ENCODE results near the gene NRIP1. TPM values are rescaled to one million over a fixed set of nuclear protein-coding genes. Genes with fewer than 3 reads are reported as not detected.

NRIP1 gene
- total RNA-seq, 1 experiment from 2014 or later, result 29.6 TPM

DNA sequence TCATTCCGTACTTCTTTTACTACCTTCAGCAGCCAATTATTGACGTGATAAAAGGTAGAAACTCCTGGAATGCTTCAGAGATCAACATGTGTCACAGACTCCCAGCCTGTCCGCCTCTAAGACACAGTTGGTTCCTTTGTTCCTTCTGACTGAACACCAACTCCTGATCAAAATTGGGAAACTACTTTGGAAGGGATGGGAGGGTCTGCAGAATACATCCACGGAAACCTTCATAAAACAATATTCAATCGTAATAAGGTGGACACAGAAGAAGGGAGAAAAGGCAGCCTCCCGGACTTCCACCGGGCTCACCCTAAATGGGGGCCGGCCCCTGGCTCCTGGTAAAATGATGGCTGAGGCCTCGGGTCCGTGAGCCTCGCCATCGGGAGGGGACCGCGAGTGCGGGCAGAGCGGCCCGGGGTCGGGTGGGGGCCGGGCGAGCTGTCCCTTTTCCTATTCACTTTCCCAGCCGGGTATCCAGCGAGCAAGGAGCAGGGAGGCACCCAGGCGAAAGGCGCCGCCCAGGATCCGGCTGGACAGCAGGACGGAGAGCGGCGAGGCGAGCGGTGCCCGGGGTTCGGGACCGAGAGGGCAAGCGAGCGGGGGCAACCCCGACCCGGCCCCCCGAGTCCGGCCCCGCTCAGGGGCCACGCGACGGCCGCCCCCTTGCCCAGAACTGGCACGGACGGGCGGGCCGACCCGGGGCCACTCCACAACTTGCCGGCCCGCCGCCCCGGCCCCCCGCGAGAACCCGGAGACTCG, 805 bp downstream of the NRIP1 start (continued):
- TF ChIP-seq, protein P1, sequence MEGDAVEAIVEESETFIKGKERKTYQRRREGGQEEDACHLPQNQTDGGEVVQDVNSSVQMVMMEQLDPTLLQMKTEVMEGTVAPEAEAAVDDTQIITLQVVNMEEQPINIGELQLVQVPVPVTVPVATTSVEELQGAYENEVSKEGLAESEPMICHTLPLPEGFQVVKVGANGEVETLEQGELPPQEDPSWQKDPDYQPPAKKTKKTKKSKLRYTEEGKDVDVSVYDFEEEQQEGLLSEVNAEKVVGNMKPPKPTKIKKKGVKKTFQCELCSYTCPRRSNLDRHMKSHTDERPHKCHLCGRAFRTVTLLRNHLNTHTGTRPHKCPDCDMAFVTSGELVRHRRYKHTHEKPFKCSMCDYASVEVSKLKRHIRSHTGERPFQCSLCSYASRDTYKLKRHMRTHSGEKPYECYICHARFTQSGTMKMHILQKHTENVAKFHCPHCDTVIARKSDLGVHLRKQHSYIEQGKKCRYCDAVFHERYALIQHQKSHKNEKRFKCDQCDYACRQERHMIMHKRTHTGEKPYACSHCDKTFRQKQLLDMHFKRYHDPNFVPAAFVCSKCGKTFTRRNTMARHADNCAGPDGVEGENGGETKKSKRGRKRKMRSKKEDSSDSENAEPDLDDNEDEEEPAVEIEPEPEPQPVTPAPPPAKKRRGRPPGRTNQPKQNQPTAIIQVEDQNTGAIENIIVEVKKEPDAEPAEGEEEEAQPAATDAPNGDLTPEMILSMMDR (IDR thresholded peaks at IDR 0.05 in 2 of 3, conservative IDR thresholded peaks at IDR 0.05 in 1 of 3; ENCODE audit: borderline replicate concordance in 1 of 3, insufficient read depth in 1 of 3, low read depth in 2 of 3, low read length in 2 of 3), result no peak
- TF ChIP-seq TCF7L2 (IDR thresholded peaks at IDR 0.05; ENCODE audit: borderline replicate concordance, extremely low read depth, insufficient read depth, insufficient read length), result no peak
- TF ChIP-seq SRF (IDR thresholded peaks at IDR 0.05; ENCODE audit: low read depth), result no peak
- TF ChIP-seq YY1 (IDR thresholded peaks at IDR 0.05; ENCODE audit: extremely low read depth, insufficient replicate concordance, low read depth, low read length), result no peak
- TF ChIP-seq FOSL1 (IDR thresholded peaks at IDR 0.05; ENCODE audit: low read depth), result no peak

DNA sequence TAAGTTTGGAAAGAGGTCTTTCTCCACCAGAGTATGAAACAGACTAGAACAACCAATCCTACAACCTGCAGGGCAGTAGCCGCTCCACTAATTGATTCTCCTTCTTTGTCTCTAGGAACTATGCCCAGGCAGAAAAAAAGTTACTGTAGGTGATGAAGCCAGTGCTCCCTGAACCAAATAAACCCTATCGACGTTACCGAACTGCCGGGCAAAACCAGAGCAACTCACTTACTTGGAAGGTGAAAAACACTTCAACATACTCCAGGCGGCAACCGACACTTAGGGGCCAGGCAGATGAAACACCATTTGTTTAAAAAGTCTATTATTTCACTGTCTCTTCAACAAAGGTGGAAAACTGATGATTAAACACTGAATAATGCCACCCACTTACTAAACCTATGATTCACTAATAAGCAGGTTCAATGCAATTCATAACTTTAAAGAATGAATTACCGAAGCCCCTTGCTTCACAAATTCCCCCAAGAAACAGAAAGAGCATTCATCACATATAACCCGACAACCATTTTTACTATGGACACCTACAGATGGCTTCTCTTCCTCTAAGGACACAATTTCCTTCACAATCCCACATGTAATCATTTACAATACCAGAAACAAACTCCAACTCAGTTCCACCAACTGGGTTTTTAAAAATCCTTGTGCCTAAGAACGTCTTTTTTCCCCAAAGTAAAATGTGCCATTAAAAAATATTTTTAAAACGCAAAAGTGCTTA, 1.6 kb downstream of the NRIP1 start:
- Histone ChIP-seq H3K27me3 (ENCODE audit: insufficient read depth, low read length) (no peaks in the 10 kb centered on the region), H3K9ac (ENCODE audit: low read length) (peak overlapping the region; percentile 67), H2AFZ (ENCODE audit: low read depth, low read length, poor library complexity, severe bottlenecking) (no peak overlapping the region), H3K4me1 (ENCODE audit: control insufficient read depth in 1 of 2, insufficient read depth in 2 of 2, low read length in 2 of 2) (peaks cover 22 to 53% of the 10 kb centered on the region in 2 experiments), H3K4me2 (ENCODE audit: low read length) (peak overlapping the region; percentile 75), H3K9me3 (ENCODE audit: control insufficient read depth in 1 of 2, insufficient read depth in 1 of 2, low read depth in 1 of 2, low read length in 2 of 2) (no peaks in the 10 kb centered on the region; a peak in 1 of 4 replicates), H3K27ac (ENCODE audit: low read depth, low read length) (peak overlapping the region; percentile 95), H3K4me3 (replicated peaks in 1 of 2; ENCODE audit: low read depth in 1 of 2, low read length in 2 of 2) (peak overlapping the region; percentile 52 to 59), H3K36me3 (ENCODE audit: control insufficient read depth in 1 of 2, insufficient read depth in 2 of 2, low read length in 2 of 2) (no peaks in the 10 kb centered on the region), H4K20me1 (ENCODE audit: insufficient read depth) (no peaks in the 10 kb centered on the region), H3K9me2 (ENCODE audit: insufficient read depth) (no peaks in the 10 kb centered on the region), H3K79me2 (ENCODE audit: insufficient read depth, low read length) (peaks cover 63% of the 10 kb centered on the region)
- CTCF ChIA-PET, result no interaction called here
- ATAC-seq (no peak), DNase-seq (ENCODE audit: low read depth, low spot score) (no peak)
- RAD21 ChIA-PET (ENCODE audit: low non-redundant PET in 1 of 2, low total read pairs in 2 of 2, uncharacterized antibody in 2 of 2, unreplicated experiment in 2 of 2), result no interaction called here
- intact Hi-C loops (cut with micrococcal nuclease), result no loop called here
- BruUV-seq (replicated peaks), result TSS peak; percentile 42
- TF ChIP-seq FOSL1 (IDR thresholded peaks at IDR 0.05; ENCODE audit: low read depth) (no peak), CEBPB (IDR thresholded peaks at IDR 0.05; ENCODE audit: low read depth) (no peak), EZH2 (IDR thresholded peaks at IDR 0.05) (no peak), EZH2phosphoT487 (IDR thresholded peaks at IDR 0.05; ENCODE audit: borderline replicate concordance) (no peak)
- TF ChIP-seq, protein P2, sequence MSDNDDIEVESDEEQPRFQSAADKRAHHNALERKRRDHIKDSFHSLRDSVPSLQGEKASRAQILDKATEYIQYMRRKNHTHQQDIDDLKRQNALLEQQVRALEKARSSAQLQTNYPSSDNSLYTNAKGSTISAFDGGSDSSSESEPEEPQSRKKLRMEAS (IDR thresholded peaks at IDR 0.05), result no peak
- TF ChIP-seq, protein P1 (IDR thresholded peaks at IDR 0.05 in 2 of 3, conservative IDR thresholded peaks at IDR 0.05 in 1 of 3; ENCODE audit: borderline replicate concordance in 1 of 3, insufficient read depth in 1 of 3, low read depth in 2 of 3, low read length in 2 of 3), result no peak
- POLR2A ChIA-PET, result no interaction called here

All from HCT116 (cell line).